Large intestine (tissue), 12 donors: ENCODE data around the gene ASCL1. TPM values are rescaled to one million over a fixed set of nuclear protein-coding genes. Genes with fewer than 3 reads are reported as not detected.
A peak's percentile ranks its signal among the peaks of the same experiment; 100 is the strongest.

Source experiments
- DNase-seq, 2 donors: peaks; one replicate each; pipeline versions ENCODE4 v3.0.0 to v3.0.0-alpha.2; 2013
- H3K27ac ChIP-seq: one replicate; pipeline ENCODE4 v1.5.1; 2013; ENCODE audit warnings: low read length
- H3K27me3 ChIP-seq: 2 replicates; pipeline ENCODE4 v1.6.1; 2013; ENCODE audit warnings: low read length; ENCODE audit not compliant: control insufficient read depth, insufficient read depth
- H3K36me3 ChIP-seq: 2 replicates; pipeline ENCODE4 v1.6.1; 2013; ENCODE audit warnings: low read length; ENCODE audit not compliant: control insufficient read depth, insufficient read depth
- H3K4me1 ChIP-seq: one replicate; pipeline ENCODE4 v1.6.1; 2013; ENCODE audit warnings: low read length; ENCODE audit not compliant: control insufficient read depth, insufficient read depth
- H3K4me3 ChIP-seq: one replicate; pipeline ENCODE4 v1.5.1; 2013; ENCODE audit warnings: low read length
- H3K9me3 ChIP-seq: one replicate; pipeline ENCODE4 v1.6.1; 2013; ENCODE audit warnings: mild to moderate bottlenecking, low read depth, low read length, moderate library complexity; ENCODE audit not compliant: control insufficient read depth
- WGBS: methylation state at CpG from one replicate; pipeline ENCODE4 v1.1.5; 2013; ENCODE audit warnings: low lambda C conversion rate; ENCODE audit not compliant: insufficient coverage; 5-methylcytosine and 5-hydroxymethylcytosine counted together
- long read RNA-seq, 11 donors: transcript quantifications; one replicate each; lab custom pipeline, GENCODE V29; 2026
- polyA plus RNA-seq: library from polyadenylated mRNA; unstranded; fragments of 120-200 nt; gene quantifications from one replicate; pipeline ENCODE4 v1.2.1, GENCODE V29; 2013

Gene ASCL1
- polyA plus RNA-seq: 6.4 TPM
- long read RNA-seq, donor 1, partial matches to known transcripts: 0 of 3 reads
- long read RNA-seq, donor 1, other reads (novel, unspliced or antisense): 0 of 3 reads
- long read RNA-seq, donor 2, transcript ASCL1-201 (2 exons, 2,472 nt): major isoform, 5 of 5 reads
- long read RNA-seq, donor 2, partial matches to known transcripts: 0 of 5 reads
- long read RNA-seq, donor 2, other reads (novel, unspliced or antisense): 0 of 5 reads
- long read RNA-seq, donor 3: 0 reads
- long read RNA-seq, donor 4, partial matches to known transcripts: 0 of 1 reads
- long read RNA-seq, donor 4, other reads (novel, unspliced or antisense): 0 of 1 reads
- long read RNA-seq, donor 5, partial matches to known transcripts: 0 of 1 reads
- long read RNA-seq, donor 5, other reads (novel, unspliced or antisense): 0 of 1 reads
- long read RNA-seq, donor 6, partial matches to known transcripts: 0 of 4 reads
- long read RNA-seq, donor 6, other reads (novel, unspliced or antisense): 0 of 4 reads
- long read RNA-seq, donor 7, partial matches to known transcripts: 0 of 2 reads
- long read RNA-seq, donor 7, other reads (novel, unspliced or antisense): 0 of 2 reads
- long read RNA-seq, donor 8, partial matches to known transcripts: 0 of 2 reads
- long read RNA-seq, donor 8, other reads (novel, unspliced or antisense): 0 of 2 reads
- long read RNA-seq, donor 9, partial matches to known transcripts: 0 of 4 reads
- long read RNA-seq, donor 9, other reads (novel, unspliced or antisense): 0 of 4 reads
- long read RNA-seq, donor 10, partial matches to known transcripts: 0 of 1 reads
- long read RNA-seq, donor 10, other reads (novel, unspliced or antisense): 0 of 1 reads
- long read RNA-seq, donor 11: 0 reads

DNA sequence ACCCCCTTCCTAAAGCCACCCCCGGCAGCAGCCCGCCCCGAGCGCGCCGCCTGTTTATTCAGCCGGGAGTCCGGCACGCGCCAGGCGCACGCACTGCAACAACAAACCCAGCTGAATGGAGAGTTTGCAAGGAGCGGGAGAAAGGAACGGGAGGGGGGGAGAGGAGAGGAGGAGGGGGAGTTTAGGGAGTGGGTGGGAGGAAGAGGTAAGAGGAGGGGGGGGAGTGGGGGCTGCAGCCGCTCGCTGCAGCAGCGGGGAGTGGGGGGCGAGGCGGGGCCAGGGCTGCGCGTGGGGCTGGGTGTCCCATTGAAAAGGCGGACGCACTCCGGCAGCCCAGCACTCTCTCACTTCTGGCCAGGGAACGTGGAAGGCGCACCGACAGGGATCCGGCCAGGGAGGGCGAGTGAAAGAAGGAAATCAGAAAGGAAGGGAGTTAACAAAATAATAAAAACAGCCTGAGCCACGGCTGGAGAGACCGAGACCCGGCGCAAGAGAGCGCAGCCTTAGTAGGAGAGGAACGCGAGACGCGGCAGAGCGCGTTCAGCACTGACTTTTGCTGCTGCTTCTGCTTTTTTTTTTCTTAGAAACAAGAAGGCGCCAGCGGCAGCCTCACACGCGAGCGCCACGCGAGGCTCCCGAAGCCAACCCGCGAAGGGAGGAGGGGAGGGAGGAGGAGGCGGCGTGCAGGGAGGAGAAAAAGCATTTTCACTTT, at the start of gene ASCL1:
ASCL1 (plus strand) TSS at position 336 of the 712 bp plus-strand sequence. CDS start 571 bp downstream, outside the sequence.
- peak within 1 kb of the TSS; percentile 30 for H3K4me3 ChIP-seq
- no CpG with 5 or more reads among the region's 52 CpGs for WGBS
- H3K4me1 ChIP-seq: no peaks in the 10 kb centered on the region
- H3K9me3 ChIP-seq: peaks cover 4% of the 10 kb centered on the region
- peak in 1 of 2 donors; percentile 38 for DNase-seq
- no peak within 1 kb of the TSS for H3K27ac ChIP-seq
- H3K27me3 ChIP-seq: peaks cover 93% of the 10 kb centered on the region
- H3K36me3 ChIP-seq: no peaks in the 10 kb centered on the region

GRCh38 chr12:102907918-102908317, 49.6 kb upstream of the ASCL1 start:
- 90% methylated on average over 1 of the region's 4 CpGs for WGBS
- DNase-seq: no peak

GRCh38 chr12:102910137-102910536, 47.3 kb upstream of the ASCL1 start:
- no CpG with 5 or more reads among the region's 7 CpGs for WGBS
- H3K4me1 ChIP-seq: no peaks in the 10 kb centered on the region
- DNase-seq: no peak
- no peaks in the 10 kb centered on the region for H3K36me3 ChIP-seq
- no peaks in the 10 kb centered on the region for H3K27me3 ChIP-seq
- no peak overlapping the region for H3K4me3 ChIP-seq
- no peak overlapping the region for H3K27ac ChIP-seq
- no peaks in the 10 kb centered on the region for H3K9me3 ChIP-seq

More at GRCh38 chr12:102907918-102908317, 49.6 kb upstream of the ASCL1 start:
- no peaks in the 10 kb centered on the region for H3K27me3 ChIP-seq
- no peak overlapping the region for H3K4me3 ChIP-seq
- H3K9me3 ChIP-seq: no peaks in the 10 kb centered on the region
- no peaks in the 10 kb centered on the region for H3K36me3 ChIP-seq
- H3K4me1 ChIP-seq: no peaks in the 10 kb centered on the region
- no peak overlapping the region for H3K27ac ChIP-seq

DNA sequence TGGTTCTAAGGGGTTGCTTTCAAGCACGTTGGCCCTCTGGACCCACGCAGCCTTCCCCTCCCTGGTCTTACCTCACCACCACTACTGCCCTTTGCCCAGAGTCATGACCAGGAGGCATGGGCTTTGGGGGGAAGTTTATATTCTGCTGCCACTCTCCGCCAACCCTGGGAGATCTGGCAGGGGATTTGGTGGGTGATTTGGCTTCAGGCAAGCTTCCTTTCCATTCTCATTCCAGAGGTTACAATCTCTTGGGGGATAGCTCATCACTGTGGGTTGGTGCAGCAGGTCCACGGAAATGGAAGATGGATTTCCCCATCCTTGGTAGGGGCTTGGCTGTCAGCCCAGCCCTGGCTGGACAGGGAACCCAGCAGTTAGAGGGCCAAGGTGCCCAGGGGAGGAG, 46.7 kb upstream of the ASCL1 start:
- WGBS: no CpG with 5 or more reads among the region's 4 CpGs
- Histone ChIP-seq H3K36me3 (no peaks in the 10 kb centered on the region), H3K27ac (no peak overlapping the region), H3K27me3 (no peaks in the 10 kb centered on the region), H3K4me3 (no peak overlapping the region), H3K4me1 (no peaks in the 10 kb centered on the region), H3K9me3 (no peaks in the 10 kb centered on the region)
- DNase-seq: no peak

- 0% methylated on average over 1 of the region's 3 CpGs for WGBS
- Histone ChIP-seq H3K27me3 (no peaks in the 10 kb centered on the region), H3K9me3 (no peaks in the 10 kb centered on the region), H3K4me1 (no peaks in the 10 kb centered on the region), H3K36me3 (no peaks in the 10 kb centered on the region), H3K27ac (no peak overlapping the region), H3K4me3 (no peak overlapping the region)
- DNase-seq: no peak
These were observed 46.2 kb upstream of the ASCL1 start for GRCh38 chr12:102911320-102911719.

- Histone ChIP-seq H3K9me3 (no peaks in the 10 kb centered on the region), H3K4me3 (no peak overlapping the region), H3K27me3 (no peaks in the 10 kb centered on the region), H3K36me3 (no peaks in the 10 kb centered on the region), H3K27ac (no peak overlapping the region), H3K4me1 (peaks cover 3% of the 10 kb centered on the region)
- no peak for DNase-seq
- 100% methylated on average over 2 of the region's 2 CpGs for WGBS
These were observed 45.2 kb upstream of the ASCL1 start for GRCh38 chr12:102912258-102912657.

- Histone ChIP-seq H3K4me3 (no peak overlapping the region), H3K4me1 (peaks cover 14% of the 10 kb centered on the region), H3K9me3 (no peaks in the 10 kb centered on the region), H3K36me3 (no peaks in the 10 kb centered on the region), H3K27ac (no peak overlapping the region), H3K27me3 (no peaks in the 10 kb centered on the region)
- DNase-seq: peak in 1 of 2 donors; percentile 20
- 94% methylated on average over 2 of the region's 2 CpGs for WGBS
These were observed 43.8 kb upstream of the ASCL1 start for GRCh38 chr12:102913453-102914226.

GRCh38 chr12:102916252-102917025, 41.0 kb upstream of the ASCL1 start:
- 100% methylated on average over 1 of the region's 5 CpGs for WGBS
- H3K36me3 ChIP-seq: no peaks in the 10 kb centered on the region
- peak in 1 of 2 donors; percentile 30 for DNase-seq
- peak overlapping the region; percentile 90 for H3K27ac ChIP-seq
- no peaks in the 10 kb centered on the region for H3K9me3 ChIP-seq
- peak overlapping the region; percentile 41 for H3K4me3 ChIP-seq
- H3K27me3 ChIP-seq: no peaks in the 10 kb centered on the region
- peaks cover 37% of the 10 kb centered on the region for H3K4me1 ChIP-seq
